ENCODE data around the gene TMEM39B.
"Not testable (repeated sequence)": the region's sequence is repeated elsewhere in the genome, so short reads cannot be mapped to it uniquely, and the experiment has no call there.

Gene TMEM39B

GRCh38 chr1:32125313-32125712 lies 52.6 kb downstream of the TMEM39B start:
- Histone ChIP-seq H3K4me1 (peaks cover 43 to 70% (median 58%) of the 10 kb centered on the region in 10 experiments), H3K27ac (no peak overlapping the region)

GRCh38 chr1:32126770-32127169 lies 54.0 kb downstream of the TMEM39B start:
- no peaks in the 10 kb centered on the region for H3K9me3 ChIP-seq (replicated peaks in 1 of 11)
- TF ChIP-seq Cebpa-rat (IDR thresholded peaks at IDR 0.05) = no peak
- peaks cover 14 to 61% (median 29%) of the 10 kb centered on the region in 11 experiments for H3K36me3 ChIP-seq
- H3K4me3 ChIP-seq = no peak overlapping the region
- H3K27me3 ChIP-seq = no peaks in the 10 kb centered on the region
- peaks cover 33 to 55% (median 44%) of the 10 kb centered on the region in 10 experiments for H3K4me1 ChIP-seq
- H3K4me2 ChIP-seq = peak overlapping the region in 7 of 11 experiments; percentile 3 to 46 (median 24); a peak in 9 of 22 replicates
- no peak overlapping the region for H3K9ac ChIP-seq
- peaks cover 81 to 99% (median 95%) of the 10 kb centered on the region in 11 experiments for H4K20me1 ChIP-seq
- H3K27ac ChIP-seq = no peak overlapping the region

More at GRCh38 chr1:32125313-32125712, 52.6 kb downstream of the TMEM39B start:
- Histone ChIP-seq H3K4me2 (no peak overlapping the region), H3K27me3 (no peaks in the 10 kb centered on the region), H3K9ac (no peak overlapping the region), H4K20me1 (peaks cover 87 to 99% (median 96%) of the 10 kb centered on the region in 11 experiments), H3K36me3 (peaks cover 3 to 60% (median 20%) of the 10 kb centered on the region in 11 experiments), H3K9me3 (replicated peaks in 1 of 11) (no peaks in the 10 kb centered on the region), H3K4me3 (no peak overlapping the region)
- TF ChIP-seq Cebpa-rat (IDR thresholded peaks at IDR 0.05) = no peak

- Histone ChIP-seq H3K9ac (no peak overlapping the region; a peak in 1 of 22 replicates), H3K4me1 (peaks cover 25 to 53% (median 35%) of the 10 kb centered on the region in 10 experiments)
These were observed 54.9 kb downstream of the TMEM39B start for GRCh38 chr1:32127409-32128198.

GRCh38 chr1:32128479-32128878 lies 55.7 kb downstream of the TMEM39B start:
- no peaks in the 10 kb centered on the region for H3K9me3 ChIP-seq (replicated peaks in 1 of 11)
- H3K4me3 ChIP-seq = no peak overlapping the region
- peaks cover 27 to 53% (median 42%) of the 10 kb centered on the region in 10 experiments for H3K4me1 ChIP-seq
- H3K4me2 ChIP-seq = peak overlapping the region; percentile 50 to 75 (median 65); a peak in 21 of 22 replicates
- peaks cover 20 to 78% (median 42%) of the 10 kb centered on the region in 11 experiments for H3K36me3 ChIP-seq
- peak overlapping the region in 1 of 11 experiments; percentile 3; a peak in 1 of 22 replicates for H3K27ac ChIP-seq
- no peak for TF ChIP-seq Cebpa-rat (IDR thresholded peaks at IDR 0.05)
- H4K20me1 ChIP-seq = peaks cover 72 to 99% (median 94%) of the 10 kb centered on the region in 11 experiments
- peak overlapping the region in 1 of 11 experiments; percentile 28; a peak in 1 of 22 replicates for H3K9ac ChIP-seq
- no peaks in the 10 kb centered on the region for H3K27me3 ChIP-seq

More at GRCh38 chr1:32127409-32128198, 54.9 kb downstream of the TMEM39B start:
- no peaks in the 10 kb centered on the region for H3K27me3 ChIP-seq
- no peak for TF ChIP-seq Cebpa-rat (IDR thresholded peaks at IDR 0.05)
- no peaks in the 10 kb centered on the region for H3K9me3 ChIP-seq (replicated peaks in 1 of 11)
- H3K4me2 ChIP-seq = peak overlapping the region in 9 of 11 experiments; percentile 0 to 30 (median 17); a peak in 14 of 22 replicates
- H3K27ac ChIP-seq = no peak overlapping the region
- no peak overlapping the region for H3K4me3 ChIP-seq
- H4K20me1 ChIP-seq = peaks cover 73 to 99% (median 95%) of the 10 kb centered on the region in 11 experiments
- peaks cover 20 to 69% (median 34%) of the 10 kb centered on the region in 11 experiments for H3K36me3 ChIP-seq

GRCh38 chr1:32128964-32129363 lies 56.2 kb downstream of the TMEM39B start:
- no peak for TF ChIP-seq Cebpa-rat (IDR thresholded peaks at IDR 0.05)
- H3K9ac ChIP-seq = peak overlapping the region in 1 of 11 experiments; percentile 28; a peak in 1 of 22 replicates
- peaks cover 20 to 82% (median 47%) of the 10 kb centered on the region in 11 experiments for H3K36me3 ChIP-seq
- H3K4me3 ChIP-seq = no peak overlapping the region
- peaks cover 27 to 54% (median 41%) of the 10 kb centered on the region in 10 experiments for H3K4me1 ChIP-seq
- H3K27me3 ChIP-seq = no peaks in the 10 kb centered on the region
- H4K20me1 ChIP-seq = peaks cover 73 to 99% (median 94%) of the 10 kb centered on the region in 11 experiments
- H3K9me3 ChIP-seq (replicated peaks in 1 of 11) = no peaks in the 10 kb centered on the region
- H3K27ac ChIP-seq = peak overlapping the region in 1 of 11 experiments; percentile 3; a peak in 1 of 22 replicates
- H3K4me2 ChIP-seq = peak overlapping the region; percentile 50 to 75 (median 65)

- Histone ChIP-seq H3K36me3 (peaks cover 28 to 100% (median 70%) of the 10 kb centered on the region in 11 experiments), H4K20me1 (peaks cover 77 to 100% (median 97%) of the 10 kb centered on the region in 11 experiments), H3K4me1 (peaks cover 9 to 34% (median 21%) of the 10 kb centered on the region in 10 experiments), H3K27ac (peak overlapping the region in 7 of 11 experiments; percentile 30 to 50 (median 42); a peak in 9 of 22 replicates)
- not testable (repeated sequence) for H3K4me2 ChIP-seq; H3K9ac ChIP-seq; H3K27me3 ChIP-seq; H3K4me3 ChIP-seq; H3K9me3 ChIP-seq (replicated peaks in 1 of 11)
These were observed 61.2 kb downstream of the TMEM39B start for GRCh38 chr1:32133950-32134280.

- no peak overlapping the region for H3K9ac ChIP-seq
- peaks cover 88 to 100% (median 98%) of the 10 kb centered on the region in 11 experiments for H4K20me1 ChIP-seq
- no peaks in the 10 kb centered on the region for H3K9me3 ChIP-seq (replicated peaks in 1 of 11)
- H3K27ac ChIP-seq = no peak overlapping the region
- H3K27me3 ChIP-seq = no peaks in the 10 kb centered on the region
- no peak overlapping the region for H3K4me2 ChIP-seq
- no peak overlapping the region for H3K4me3 ChIP-seq
- peaks cover 10 to 77% (median 47%) of the 10 kb centered on the region in 11 experiments; a peak in 20 of 22 replicates for H3K36me3 ChIP-seq
- H3K4me1 ChIP-seq = peaks cover 0 to 25% (median 15%) of the 10 kb centered on the region in 10 experiments; a peak in 15 of 20 replicates
- TF ChIP-seq Cebpa-rat (IDR thresholded peaks at IDR 0.05) = no peak
These were observed 64.4 kb downstream of the TMEM39B start for GRCh38 chr1:32137111-32137510.

- Histone ChIP-seq H3K27ac (no peak overlapping the region), H3K27me3 (no peaks in the 10 kb centered on the region), H3K4me1 (peaks cover 0 to 21% (median 8%) of the 10 kb centered on the region in 10 experiments; a peak in 8 of 20 replicates), H3K4me3 (no peak overlapping the region), H4K20me1 (peaks cover 90 to 100% (median 99%) of the 10 kb centered on the region in 11 experiments), H3K36me3 (peaks cover 4 to 59% (median 31%) of the 10 kb centered on the region in 11 experiments; a peak in 17 of 22 replicates), H3K9me3 (replicated peaks in 1 of 11) (no peaks in the 10 kb centered on the region), H3K4me2 (no peak overlapping the region), H3K9ac (no peak overlapping the region)
- TF ChIP-seq Cebpa-rat (IDR thresholded peaks at IDR 0.05) = no peak
These were observed 66.2 kb downstream of the TMEM39B start for GRCh38 chr1:32138965-32139364.

Data from BLaER1 treated with 17β-estradiol and CSF1 and Interleukin-3, amounts not matched to agents 10 nM and 100 nM (cell line).